CD4-positive, alpha-beta T cell treated with Interleukin-15 for 4 hours (primary cell): ENCODE results near the gene PVALB.

ENCODE experiments used
- DNase-seq: peaks from one replicate; pipeline ENCODE4 v3.0.0-alpha.2; 2020; ENCODE audit warnings: low spot score

The PVALB gene

GRCh38 chr22:36816636-36817524 lies at the start of gene PVALB:
Gene PVALB (minus strand): TSS chr22:36817035. CDS start chr22:36817005, 30 bp downstream.
- DNase-seq = no peak

- DNase-seq = no peak
These were observed 48.5 kb upstream of the PVALB start for GRCh38 chr22:36865346-36865745.

GRCh38 chr22:36864454-36865215 lies 47.8 kb upstream of the PVALB start:
- no peak for DNase-seq

GRCh38 chr22:36863979-36864378 lies 47.1 kb upstream of the PVALB start:
- no peak for DNase-seq

GRCh38 chr22:36863281-36863680 lies 46.4 kb upstream of the PVALB start:
- no peak for DNase-seq

GRCh38 chr22:36862251-36863242 lies 45.7 kb upstream of the PVALB start:
- no peak for DNase-seq

GRCh38 chr22:36860821-36861659 lies 44.2 kb upstream of the PVALB start, which contains the start of gene NCF4:
Gene NCF4 (plus strand): TSS chr22:36861006. CDS start chr22:36861172, 166 bp downstream.
- DNase-seq = peak; percentile 66

- no peak for DNase-seq
These were observed 43.6 kb upstream of the PVALB start for GRCh38 chr22:36860438-36860820.

GRCh38 chr22:36860017-36860416 lies 43.2 kb upstream of the PVALB start:
- no peak for DNase-seq

- no peak for DNase-seq
These were observed 42.1 kb upstream of the PVALB start for GRCh38 chr22:36858966-36859365.

- DNase-seq = no peak
These were observed 41.3 kb upstream of the PVALB start for GRCh38 chr22:36858156-36858555.

- no peak for DNase-seq
These were observed 39.9 kb upstream of the PVALB start for GRCh38 chr22:36856792-36857135.

- peak; percentile 90 for DNase-seq
These were observed 39.4 kb upstream of the PVALB start for GRCh38 chr22:36856121-36856791.

GRCh38 chr22:36855478-36855877 lies 38.6 kb upstream of the PVALB start:
- no peak for DNase-seq

GRCh38 chr22:36853407-36854099 lies 36.7 kb upstream of the PVALB start:
- DNase-seq = peak; percentile 91

GRCh38 chr22:36852056-36852973 lies 35.5 kb upstream of the PVALB start:
- no peak for DNase-seq

- no peak for DNase-seq
These were observed 33.8 kb upstream of the PVALB start for GRCh38 chr22:36850682-36851081.

- no peak for DNase-seq
These were observed 33.2 kb upstream of the PVALB start for GRCh38 chr22:36850056-36850455.

GRCh38 chr22:36846949-36847348 lies 30.1 kb upstream of the PVALB start:
- DNase-seq = no peak
